Right hindlimb (tissue), 1 donor: ENCODE data around the gene KCNK7.
"Not testable (repeated sequence)": the region's sequence is repeated elsewhere in the genome, so short reads cannot be mapped to it uniquely, and the experiment has no call there.

ENCODE experiments used
- DNase-seq: peaks from one replicate; pipeline ENCODE4 v3.0.0-alpha.2; 2018

Gene KCNK7

GRCh38 chr11:65595543-65596281 is at the start of gene KCNK7:
Gene KCNK7, minus strand, starts transcription at chr11:65595800. Its CDS starts 28 bp downstream, at chr11:65595772.
- no peak for DNase-seq

DNA sequence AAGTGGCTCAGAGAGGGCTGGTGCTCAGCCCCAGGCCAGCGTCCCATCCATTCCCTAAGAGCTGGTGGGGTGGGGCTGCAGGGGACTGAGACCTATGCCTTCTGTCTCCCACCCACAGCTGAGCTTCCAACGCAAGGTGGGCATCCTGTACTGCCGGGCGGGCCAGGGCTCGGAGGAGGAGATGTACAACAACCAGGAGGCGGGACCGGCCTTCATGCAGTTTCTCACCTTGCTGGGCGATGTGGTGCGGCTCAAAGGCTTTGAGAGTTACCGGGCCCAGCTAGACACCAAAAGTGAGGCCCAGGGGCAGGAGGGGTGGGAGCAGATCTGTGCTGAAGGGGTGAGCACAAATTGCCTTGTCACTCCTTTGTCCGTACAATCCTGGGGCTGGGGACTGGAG is 49.2 kb upstream of the KCNK7 start:
- no peak for DNase-seq

DNA sequence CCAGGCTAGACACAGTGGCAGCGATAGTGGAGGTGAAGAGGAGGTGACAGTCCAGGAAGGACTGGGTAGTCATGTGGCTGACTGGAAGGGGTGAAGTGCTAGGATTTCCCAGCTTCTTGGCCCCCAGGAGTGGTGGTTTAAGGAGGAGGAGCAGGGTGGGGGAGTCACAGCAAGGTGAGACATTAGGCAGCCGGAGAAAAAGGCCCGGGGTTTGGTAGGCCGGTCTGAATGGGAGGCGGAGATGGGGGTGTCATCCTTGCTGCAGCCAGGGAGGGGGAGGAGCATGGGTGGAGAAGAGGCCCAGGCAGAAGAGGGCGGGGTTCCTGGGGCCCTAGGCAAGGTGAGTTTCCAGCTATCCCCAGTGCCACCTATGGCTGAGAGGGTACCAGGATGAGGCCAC is 48.4 kb upstream of the KCNK7 start:
- no peak for DNase-seq

DNA sequence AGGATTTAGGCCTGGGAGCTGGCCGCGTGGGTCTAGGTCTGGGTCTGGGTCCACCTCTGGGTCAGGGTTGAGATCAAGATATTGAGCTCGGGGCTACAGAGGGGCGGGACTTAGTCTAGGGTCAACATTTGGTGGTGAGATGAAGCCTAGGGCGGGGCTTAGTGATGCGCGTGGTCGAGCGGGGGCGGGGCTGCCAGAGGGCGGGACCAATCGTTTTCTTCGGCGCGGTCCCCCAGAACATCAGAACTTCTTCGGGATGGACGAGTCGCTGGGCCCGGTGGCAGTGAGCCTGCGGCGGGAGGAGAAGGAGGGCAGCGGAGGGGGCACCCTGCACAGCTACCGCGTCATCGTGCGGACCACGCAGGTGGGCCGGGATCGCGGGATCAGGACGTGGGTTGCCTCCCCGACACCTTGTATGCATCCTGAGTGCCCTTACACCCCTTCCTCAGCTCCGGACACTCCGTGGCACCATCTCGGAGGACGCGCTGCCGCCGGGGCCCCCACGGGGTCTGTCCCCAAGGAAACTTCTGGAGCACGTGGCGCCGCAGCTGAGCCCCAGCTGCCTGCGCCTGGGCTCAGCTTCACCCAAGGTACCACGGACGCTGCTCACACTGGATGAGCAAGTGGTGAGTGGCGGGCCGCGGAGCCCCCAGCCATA is 46.5 kb upstream of the KCNK7 start:
- DNase-seq = no peak

DNA sequence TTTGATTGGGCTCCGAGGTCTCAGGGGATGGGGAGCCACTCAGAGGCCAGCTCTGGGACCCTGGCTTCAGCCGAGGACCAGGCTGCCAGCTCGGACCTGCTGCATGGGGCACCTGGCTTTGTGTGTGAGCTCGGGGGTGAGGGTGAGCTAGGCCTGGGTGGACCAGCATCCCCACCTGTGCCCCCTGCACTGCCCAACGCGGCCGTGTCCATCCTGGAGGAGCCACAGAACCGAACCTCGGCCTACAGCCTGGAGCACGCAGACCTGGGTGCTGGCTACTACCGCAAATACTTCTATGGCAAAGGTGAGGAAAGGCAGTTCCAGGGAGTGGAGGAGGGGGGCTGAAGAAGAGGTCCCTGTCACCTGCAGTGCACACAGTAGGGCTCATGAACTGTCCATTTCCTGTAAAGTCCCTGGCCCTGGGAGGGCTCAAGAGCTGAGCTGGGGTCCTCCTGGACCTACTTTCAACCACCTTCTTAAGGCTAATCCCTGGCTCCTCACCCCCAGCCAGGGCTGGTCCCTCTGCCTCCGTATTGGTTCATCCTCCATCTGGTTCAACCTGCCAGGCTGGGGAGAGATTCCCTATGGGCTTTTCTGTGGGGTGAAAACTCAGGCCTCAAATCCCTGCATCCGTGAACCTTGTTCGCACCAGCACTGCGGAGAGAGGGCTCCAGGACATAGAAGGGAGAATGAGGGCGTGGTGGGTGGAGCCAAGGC is 45.9 kb upstream of the KCNK7 start:
- no peak for DNase-seq

- no peak for DNase-seq
Observed at GRCh38 chr11:65640483-65641296, 45.1 kb upstream of the KCNK7 start.

- no peak for DNase-seq
Observed at GRCh38 chr11:65639623-65640482, 44.3 kb upstream of the KCNK7 start.

DNA sequence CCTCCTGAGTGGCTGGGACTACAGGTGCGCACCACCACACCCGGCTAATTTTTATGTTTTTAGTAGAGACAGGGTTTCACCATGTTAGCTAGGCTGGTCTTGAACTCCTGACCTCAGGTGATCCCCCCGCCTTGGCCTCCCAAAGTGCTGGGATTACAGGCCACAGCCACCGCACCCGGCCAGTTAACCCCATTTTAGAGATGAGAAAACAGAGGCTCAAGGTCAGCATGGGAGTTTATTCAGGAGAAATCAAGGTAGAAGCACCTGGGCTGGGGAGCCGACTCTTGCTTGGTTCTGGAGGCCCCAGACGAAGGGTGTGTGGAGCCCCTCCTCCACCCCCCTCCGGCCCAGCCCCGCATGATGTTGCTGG is 43.6 kb upstream of the KCNK7 start:
- not testable (repeated sequence) for DNase-seq

GRCh38 chr11:65637794-65638419 is 42.3 kb upstream of the KCNK7 start, which contains the start of gene SIPA1:
Gene SIPA1, plus strand, starts transcription at chr11:65638101. Its CDS starts 2,821 bp downstream, at chr11:65640922.
- peak; percentile 86 for DNase-seq

GRCh38 chr11:65637032-65637557 is 41.5 kb upstream of the KCNK7 start:
- DNase-seq = no peak

- no peak for DNase-seq
Observed at GRCh38 chr11:65636108-65637031, 40.8 kb upstream of the KCNK7 start.

DNA sequence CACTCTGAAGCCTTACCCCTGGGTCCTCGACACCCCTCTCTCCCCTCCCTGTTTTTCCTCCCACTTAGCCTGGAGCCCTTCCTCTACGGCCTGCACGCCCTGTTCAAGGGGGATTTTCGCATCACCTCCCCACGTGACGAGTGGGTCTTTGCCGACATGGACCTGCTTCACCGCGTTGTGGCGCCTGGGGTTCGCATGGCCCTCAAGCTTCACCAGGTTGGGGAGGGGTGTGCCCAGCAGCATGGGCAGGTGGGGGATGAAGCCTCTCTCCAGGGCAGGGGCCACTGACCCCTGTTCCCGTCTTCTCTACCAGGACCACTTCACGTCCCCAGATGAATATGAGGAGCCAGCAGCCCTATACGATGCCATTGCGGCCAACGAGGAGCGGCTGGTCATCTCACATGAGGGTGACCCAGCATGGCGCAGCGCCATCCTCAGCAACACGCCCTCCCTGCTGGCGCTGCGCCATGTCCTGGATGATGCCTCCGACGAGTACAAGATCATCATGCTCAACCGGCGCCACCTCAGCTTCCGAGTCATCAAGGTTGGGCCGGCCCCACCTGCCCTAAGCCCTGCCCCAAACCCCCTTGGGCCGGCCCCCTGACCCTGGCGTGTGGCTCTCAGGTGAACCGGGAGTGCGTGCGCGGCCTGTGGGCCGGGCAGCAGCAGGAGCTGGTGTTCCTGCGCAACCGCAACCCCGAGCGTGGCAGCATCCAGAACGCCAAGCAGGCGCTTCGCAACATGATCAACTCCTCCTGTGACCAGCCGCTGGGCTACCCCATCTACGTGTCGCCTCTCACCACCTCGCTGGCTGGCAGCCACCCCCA is 39.5 kb upstream of the KCNK7 start:
- no peak for DNase-seq

GRCh38 chr11:65634440-65634839 is 38.8 kb upstream of the KCNK7 start:
- no peak for DNase-seq

GRCh38 chr11:65634109-65634436 is 38.5 kb upstream of the KCNK7 start:
- DNase-seq = no peak

DNA sequence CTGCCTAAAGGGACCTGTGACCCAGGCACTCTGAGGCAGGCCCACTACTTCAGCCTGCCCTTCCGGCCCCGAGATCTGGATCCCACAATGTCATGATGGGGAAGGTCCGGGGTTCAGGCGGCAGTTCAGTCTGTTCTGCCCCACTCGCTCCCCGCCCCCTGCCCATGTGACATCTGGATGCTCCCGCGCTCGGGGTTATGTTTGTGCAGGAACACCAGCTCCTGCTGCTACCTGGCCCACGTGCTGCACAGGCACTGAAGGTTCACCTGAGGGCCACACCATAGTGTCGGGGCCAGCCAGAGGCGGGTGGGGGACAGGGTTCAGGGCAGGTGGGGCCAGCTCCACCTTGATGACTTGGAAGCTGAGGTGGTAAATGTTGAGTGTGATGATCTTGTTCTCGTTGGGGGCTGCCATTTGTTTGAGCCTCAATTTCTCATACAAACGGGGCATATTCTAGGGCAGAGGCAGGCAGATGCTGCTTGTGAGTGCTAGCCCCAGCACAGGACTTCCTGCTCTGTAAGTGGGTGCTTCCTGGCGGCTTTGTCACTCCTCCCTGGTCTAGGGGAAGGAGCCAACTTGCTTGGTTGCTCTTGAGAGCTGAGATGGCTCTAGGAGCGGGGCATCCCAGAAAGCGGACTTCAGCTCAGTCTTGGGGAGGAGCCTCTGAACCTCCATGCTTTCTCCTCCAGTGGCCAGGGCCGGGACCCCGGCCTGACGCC is 37.9 kb upstream of the KCNK7 start:
- no peak for DNase-seq

- no peak for DNase-seq
Observed at GRCh38 chr11:65630215-65630614, 34.6 kb upstream of the KCNK7 start.

DNA sequence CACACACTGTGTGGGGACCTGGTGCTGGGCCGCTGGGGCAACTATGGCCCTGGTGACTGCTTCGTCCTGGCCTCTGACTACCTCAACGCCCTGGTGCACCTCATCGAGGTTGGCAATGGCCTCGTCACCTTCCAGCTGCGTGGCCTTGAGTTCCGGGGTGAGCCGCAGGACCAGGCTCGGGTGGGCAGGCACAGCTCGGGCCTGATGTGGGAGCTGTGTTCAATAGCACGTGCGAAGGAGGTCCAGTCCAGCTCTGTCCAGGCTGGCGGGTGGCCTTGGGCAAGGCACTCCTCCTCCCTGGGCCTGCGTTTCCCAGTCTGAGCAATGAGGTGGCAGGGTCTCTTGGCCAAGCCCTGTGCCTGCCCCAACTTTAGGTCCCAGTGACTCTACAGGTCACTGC is 34.0 kb upstream of the KCNK7 start:
- no peak for DNase-seq

GRCh38 chr11:65627202-65627601 is 31.6 kb upstream of the KCNK7 start:
- DNase-seq = no peak
